IgD-negative memory B cell (primary cell): Measurements from ENCODE around the gene NDUFS7. TPM values are rescaled to one million over a fixed set of nuclear protein-coding genes. Genes with fewer than 3 reads are reported as not detected.

Source experiments
- H3K27ac Mint-ChIP-seq, 3 donors: one replicate each; pipeline ENCODE4 v1.8.0; 2020 to 2022; ENCODE audit warnings: mild to moderate bottlenecking in 3 of 3, mixed read lengths in 3 of 3, moderate library complexity in 1 of 3
- H3K27me3 Mint-ChIP-seq: one replicate; pipeline ENCODE4 v1.8.0; 2021; ENCODE audit warnings: mixed read lengths
- H3K36me3 Mint-ChIP-seq: one replicate; pipeline ENCODE4 v1.8.0; 2020; ENCODE audit warnings: mild to moderate bottlenecking, mixed read lengths
- H3K4me1 Mint-ChIP-seq, 3 donors: one replicate each; pipeline ENCODE4 v1.8.0; 2020 to 2022; ENCODE audit warnings: mixed read lengths in 3 of 3, mild to moderate bottlenecking in 1 of 3
- H3K4me3 Mint-ChIP-seq, 4 donors: one replicate each; pipeline ENCODE4 v1.8.0; 2020 to 2022; ENCODE audit warnings: mild to moderate bottlenecking in 4 of 4, mixed read lengths in 4 of 4, moderate library complexity in 3 of 4
- H3K9me3 Mint-ChIP-seq, 3 donors: one replicate each; pipeline ENCODE4 v1.8.0; 2020 to 2021; ENCODE audit warnings: mixed read lengths in 3 of 3, mild to moderate bottlenecking in 1 of 3
- polyA plus RNA-seq: library from polyadenylated mRNA; unstranded; fragments of 300-500 nt; fragmentation: Illumina TruSeq; gene quantifications from one replicate; pipeline ENCODE4 v1.2.3, GENCODE V29; 2021

Gene NDUFS7
- polyA plus RNA-seq, 1 donor from 2014 or later: 233 TPM

GRCh38 chr19:1420590-1420989 lies 36.9 kb downstream of the NDUFS7 start:
- Mint-ChIP-seq H3K27me3 (no peaks in the 10 kb centered on the region), H3K36me3 (no peaks in the 10 kb centered on the region), H3K9me3 (no peaks in the 10 kb centered on the region), H3K4me1 (peaks cover 0 to 16% (median 6%) of the 10 kb centered on the region in 3 donors), H3K4me3 (no peak overlapping the region), H3K27ac (peak overlapping the region in 2 of 3 donors; percentile 45 to 67)

DNA sequence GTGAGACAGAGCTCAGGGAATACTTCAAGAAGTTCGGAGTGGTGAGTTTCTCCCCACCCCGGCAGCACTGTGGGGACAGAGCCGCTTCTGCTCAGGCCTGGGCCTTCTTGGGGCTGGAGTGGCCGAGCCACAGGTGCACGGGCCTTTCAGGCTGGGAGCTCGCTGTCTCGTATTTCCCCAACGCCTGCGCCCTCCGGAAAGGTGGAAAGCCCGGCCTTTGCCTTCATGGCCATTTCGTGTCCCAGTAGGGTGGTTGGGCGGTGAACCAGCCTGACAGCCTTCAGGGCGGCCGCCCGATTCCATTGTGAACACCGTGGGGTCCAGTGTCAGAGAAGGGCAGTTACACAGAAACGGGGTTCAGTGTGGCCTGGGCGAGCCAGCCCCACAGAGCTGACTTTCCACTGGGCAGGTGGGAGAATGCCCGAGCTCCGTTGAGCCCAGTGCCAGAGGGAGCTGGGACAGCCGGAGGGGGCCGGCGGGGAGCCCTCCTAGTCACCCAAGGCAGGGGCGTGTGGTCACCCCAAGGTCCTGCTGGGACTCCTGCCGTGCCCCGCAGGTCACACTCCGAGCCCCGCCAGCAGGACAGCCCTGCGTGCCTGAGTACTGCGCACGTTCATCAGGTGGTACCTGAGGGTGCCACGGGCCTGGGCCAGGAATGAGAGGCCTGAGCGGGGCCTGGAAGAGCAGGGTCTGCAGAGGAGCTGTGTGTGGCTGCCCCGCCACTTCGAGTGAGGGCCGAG lies 37.7 kb downstream of the NDUFS7 start:
- Mint-ChIP-seq H3K4me1 (peaks cover 0 to 12% (median 6%) of the 10 kb centered on the region in 3 donors), H3K27ac (peak overlapping the region in 2 of 3 donors; percentile 45 to 67), H3K4me3 (no peak overlapping the region), H3K9me3 (no peaks in the 10 kb centered on the region), H3K27me3 (no peaks in the 10 kb centered on the region), H3K36me3 (no peaks in the 10 kb centered on the region)

DNA sequence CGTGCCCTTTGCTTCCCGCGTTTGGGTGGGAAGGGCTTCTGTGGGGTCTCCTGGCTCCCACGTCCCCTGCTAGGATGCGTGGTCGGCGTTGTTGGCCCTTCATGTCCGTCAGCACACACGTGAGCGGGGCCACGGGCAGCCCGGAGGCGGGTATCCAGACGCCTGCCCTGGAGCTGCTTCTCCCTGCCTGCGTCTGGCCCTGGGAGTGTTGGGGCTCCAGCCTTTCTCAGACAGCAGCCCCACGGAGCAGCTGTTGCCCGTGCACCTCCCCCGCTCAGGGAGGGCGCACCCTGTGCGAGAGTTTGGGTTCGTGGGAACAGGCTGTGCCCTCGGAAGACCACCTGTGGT lies 38.2 kb downstream of the NDUFS7 start:
- no peaks in the 10 kb centered on the region for H3K36me3 Mint-ChIP-seq
- H3K9me3 Mint-ChIP-seq: no peaks in the 10 kb centered on the region
- H3K27me3 Mint-ChIP-seq: no peaks in the 10 kb centered on the region
- no peak overlapping the region for H3K27ac Mint-ChIP-seq
- H3K4me1 Mint-ChIP-seq: peaks cover 0 to 12% (median 6%) of the 10 kb centered on the region in 3 donors
- no peak overlapping the region for H3K4me3 Mint-ChIP-seq

DNA sequence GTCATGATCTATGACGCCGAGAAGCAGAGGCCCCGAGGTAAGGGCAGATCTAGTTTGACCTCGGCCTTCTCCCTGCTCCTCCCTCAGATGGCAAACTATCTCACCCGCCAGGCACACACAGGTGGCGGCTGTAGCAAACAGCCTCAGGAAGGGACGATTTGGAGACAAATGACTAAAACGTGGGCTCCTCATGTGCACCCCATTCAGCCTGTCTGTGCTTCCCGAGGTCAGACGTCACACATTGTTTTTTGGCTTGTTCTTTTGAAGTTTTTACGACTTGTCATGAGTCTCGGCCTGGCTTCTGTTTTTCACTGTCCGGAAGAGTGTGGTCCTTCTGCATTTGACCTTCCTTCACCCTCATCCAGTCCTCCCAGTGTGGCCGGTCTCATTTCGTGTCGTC lies 38.7 kb downstream of the NDUFS7 start:
- no peaks in the 10 kb centered on the region for H3K27me3 Mint-ChIP-seq
- H3K9me3 Mint-ChIP-seq: no peaks in the 10 kb centered on the region
- no peak overlapping the region for H3K4me3 Mint-ChIP-seq
- peaks cover 0 to 11% (median 4%) of the 10 kb centered on the region in 3 donors for H3K4me1 Mint-ChIP-seq
- no peak overlapping the region for H3K27ac Mint-ChIP-seq
- no peaks in the 10 kb centered on the region for H3K36me3 Mint-ChIP-seq

DNA sequence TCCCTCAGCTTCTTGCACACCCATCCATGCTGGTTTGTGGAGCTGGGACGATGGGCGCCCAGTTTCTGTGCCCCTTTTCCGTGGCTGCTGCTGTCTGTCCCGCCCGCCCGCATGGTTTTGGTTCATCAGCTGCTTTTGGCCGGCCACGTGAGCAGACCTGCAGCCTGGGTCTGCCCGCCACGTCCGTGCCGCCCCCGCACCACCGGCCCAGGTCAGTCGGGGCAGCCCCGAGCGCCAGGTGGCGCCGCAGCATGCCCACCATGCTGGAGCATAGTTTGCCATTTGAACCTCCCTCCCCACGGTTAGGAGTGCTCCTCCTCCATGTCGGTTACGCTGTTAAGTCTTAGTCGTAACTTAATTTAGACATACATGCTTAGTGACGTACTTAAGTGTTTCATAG lies 39.2 kb downstream of the NDUFS7 start:
- Mint-ChIP-seq H3K4me3 (no peak overlapping the region), H3K27ac (peak overlapping the region in 1 of 3 donors; percentile 31), H3K36me3 (no peaks in the 10 kb centered on the region), H3K27me3 (no peaks in the 10 kb centered on the region), H3K9me3 (no peaks in the 10 kb centered on the region), H3K4me1 (peaks cover 0 to 10% (median 2%) of the 10 kb centered on the region in 3 donors)

DNA sequence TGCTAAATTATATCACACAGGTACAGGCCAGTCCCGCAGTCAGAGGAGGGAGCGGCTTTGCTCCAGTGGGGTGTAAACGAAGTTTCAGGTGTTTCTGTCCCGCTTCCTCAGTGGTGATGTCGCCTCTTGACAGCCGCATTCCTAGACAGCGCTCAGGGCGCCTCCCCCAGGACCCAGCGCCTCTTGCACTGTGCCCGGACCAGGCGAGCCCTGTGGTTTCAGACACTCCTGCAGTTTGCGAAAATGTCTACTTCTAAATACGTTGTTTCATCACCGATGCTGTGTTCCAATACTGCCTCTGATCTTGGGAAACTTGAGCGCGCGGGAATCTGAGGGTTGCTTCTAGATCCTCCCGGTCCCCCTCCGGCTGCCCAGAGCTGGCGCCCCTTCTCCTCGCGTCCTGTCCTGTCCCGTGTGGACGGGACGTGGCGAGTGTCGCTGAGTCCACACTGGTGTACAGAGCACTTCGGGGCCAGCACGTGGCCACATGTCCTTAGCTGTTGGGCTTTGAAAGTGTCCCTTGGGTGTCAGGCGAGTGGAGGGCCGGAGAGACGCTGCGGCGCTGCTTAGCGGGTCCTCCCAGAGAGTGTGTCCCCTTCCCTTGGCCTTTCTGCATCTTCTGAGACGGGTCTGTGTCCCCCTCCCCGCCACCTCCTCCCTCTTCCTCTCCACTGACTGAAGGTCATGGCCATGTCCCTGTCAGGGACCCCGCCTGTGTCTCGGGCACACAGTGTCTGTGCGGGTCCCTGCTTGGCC lies 39.9 kb downstream of the NDUFS7 start:
- H3K36me3 Mint-ChIP-seq: no peaks in the 10 kb centered on the region
- H3K27ac Mint-ChIP-seq: peak overlapping the region in 1 of 3 donors; percentile 62
- peak overlapping the region in 1 of 4 donors; percentile 26 for H3K4me3 Mint-ChIP-seq
- H3K27me3 Mint-ChIP-seq: no peaks in the 10 kb centered on the region
- H3K4me1 Mint-ChIP-seq: peaks cover 0 to 6% (median 2%) of the 10 kb centered on the region in 3 donors
- H3K9me3 Mint-ChIP-seq: no peaks in the 10 kb centered on the region

DNA sequence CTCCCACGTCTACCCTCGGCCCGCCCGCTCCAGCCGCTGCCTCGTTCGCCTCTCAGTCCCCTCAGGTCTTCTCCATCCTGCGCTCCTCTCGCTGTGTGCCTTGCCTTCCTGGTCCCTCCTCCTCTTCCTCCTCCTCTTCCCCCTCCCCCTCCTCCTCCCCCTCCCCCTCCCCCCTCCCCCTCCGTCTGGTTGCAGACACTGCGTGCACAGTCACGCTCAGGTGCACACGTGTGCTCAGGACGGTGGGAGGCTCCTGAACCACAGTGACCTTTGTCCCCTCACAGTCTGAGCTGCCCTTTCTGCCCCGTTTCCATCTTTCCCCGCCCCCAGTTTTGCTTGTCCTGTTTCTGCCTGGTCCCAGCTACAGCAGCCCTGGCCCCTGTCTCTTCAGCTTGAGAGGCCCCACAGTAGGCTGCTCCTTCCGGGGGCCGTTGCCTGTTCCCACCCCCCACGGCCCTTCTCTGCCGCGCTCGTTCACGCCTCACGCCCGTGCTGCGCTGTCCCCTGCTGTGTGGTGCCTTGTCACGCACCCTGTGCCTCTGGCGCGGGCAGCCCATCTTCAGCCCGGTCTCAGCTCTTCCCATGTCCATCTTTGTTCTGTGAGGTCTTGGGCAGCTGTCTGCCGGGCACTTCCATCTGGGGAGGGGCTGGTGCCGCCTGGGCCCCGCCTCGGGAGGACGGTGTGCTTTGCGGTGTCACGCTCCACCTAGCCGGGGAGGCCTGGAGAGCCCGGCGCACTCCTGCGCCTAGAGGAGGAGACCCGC lies 40.7 kb downstream of the NDUFS7 start:
- peak overlapping the region in 1 of 3 donors; percentile 62 for H3K27ac Mint-ChIP-seq
- H3K4me3 Mint-ChIP-seq: no peak overlapping the region

DNA sequence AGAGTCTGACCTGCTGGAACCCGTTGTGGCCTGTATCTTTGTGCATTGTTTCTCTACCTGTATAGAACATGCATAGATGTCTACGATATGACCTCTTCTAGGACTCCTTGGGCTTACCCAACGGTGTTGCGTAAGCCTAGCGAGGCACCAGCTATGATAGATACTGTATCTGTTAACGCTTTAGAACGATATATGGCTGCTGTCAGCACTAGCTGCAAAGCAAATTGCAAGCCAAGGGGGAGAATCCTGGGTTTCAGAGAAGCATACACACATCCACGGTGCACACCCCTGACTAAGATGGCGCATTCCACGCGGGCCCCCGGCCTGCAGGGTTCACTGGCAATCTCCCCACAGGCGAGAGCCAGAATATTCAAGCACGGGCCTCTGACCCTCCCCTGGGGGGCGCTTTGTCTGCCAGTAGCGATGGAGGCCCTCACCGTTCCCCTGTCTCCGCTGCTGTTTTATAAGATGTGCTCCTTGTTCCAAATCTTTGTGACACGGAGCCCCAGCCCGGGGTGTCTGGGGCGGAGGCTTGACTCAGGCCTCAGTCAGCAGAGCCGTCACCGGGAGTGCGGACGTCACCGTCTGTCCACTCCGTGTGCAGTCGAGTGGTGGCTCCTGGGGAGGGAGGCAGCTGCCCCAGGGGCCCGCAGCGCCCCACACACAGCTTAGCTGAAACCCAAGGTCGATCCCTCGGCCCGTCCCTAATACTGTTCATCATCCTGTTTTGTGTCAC lies 41.6 kb downstream of the NDUFS7 start:
- H3K36me3 Mint-ChIP-seq: no peaks in the 10 kb centered on the region
- no peaks in the 10 kb centered on the region for H3K9me3 Mint-ChIP-seq
- no peaks in the 10 kb centered on the region for H3K27me3 Mint-ChIP-seq
- peak overlapping the region in 1 of 3 donors; percentile 65 for H3K27ac Mint-ChIP-seq
- H3K4me3 Mint-ChIP-seq: peak overlapping the region in 1 of 4 donors; percentile 13
- H3K4me1 Mint-ChIP-seq: peaks cover 0 to 4% (median 2%) of the 10 kb centered on the region in 3 donors

More for the DNA sequence above, 40.7 kb downstream of the NDUFS7 start:
- H3K36me3 Mint-ChIP-seq: no peaks in the 10 kb centered on the region
- no peaks in the 10 kb centered on the region for H3K27me3 Mint-ChIP-seq
- H3K9me3 Mint-ChIP-seq: no peaks in the 10 kb centered on the region
- H3K4me1 Mint-ChIP-seq: peaks cover 0 to 6% (median 2%) of the 10 kb centered on the region in 3 donors

GRCh38 chr19:1425902-1426301 lies 42.2 kb downstream of the NDUFS7 start:
- no peak overlapping the region for H3K4me3 Mint-ChIP-seq
- H3K27ac Mint-ChIP-seq: no peak overlapping the region

GRCh38 chr19:1426736-1427135 lies 43.0 kb downstream of the NDUFS7 start:
- H3K27ac Mint-ChIP-seq: no peak overlapping the region
- peaks cover 0 to 2% (median 0%) of the 10 kb centered on the region in 3 donors for H3K4me1 Mint-ChIP-seq
- H3K27me3 Mint-ChIP-seq: no peaks in the 10 kb centered on the region
- no peaks in the 10 kb centered on the region for H3K36me3 Mint-ChIP-seq
- H3K4me3 Mint-ChIP-seq: no peak overlapping the region
- H3K9me3 Mint-ChIP-seq: no peaks in the 10 kb centered on the region

More at GRCh38 chr19:1425902-1426301, 42.2 kb downstream of the NDUFS7 start:
- no peaks in the 10 kb centered on the region for H3K27me3 Mint-ChIP-seq
- H3K4me1 Mint-ChIP-seq: peaks cover 0 to 3% (median 1%) of the 10 kb centered on the region in 3 donors
- no peaks in the 10 kb centered on the region for H3K9me3 Mint-ChIP-seq
- H3K36me3 Mint-ChIP-seq: no peaks in the 10 kb centered on the region

DNA sequence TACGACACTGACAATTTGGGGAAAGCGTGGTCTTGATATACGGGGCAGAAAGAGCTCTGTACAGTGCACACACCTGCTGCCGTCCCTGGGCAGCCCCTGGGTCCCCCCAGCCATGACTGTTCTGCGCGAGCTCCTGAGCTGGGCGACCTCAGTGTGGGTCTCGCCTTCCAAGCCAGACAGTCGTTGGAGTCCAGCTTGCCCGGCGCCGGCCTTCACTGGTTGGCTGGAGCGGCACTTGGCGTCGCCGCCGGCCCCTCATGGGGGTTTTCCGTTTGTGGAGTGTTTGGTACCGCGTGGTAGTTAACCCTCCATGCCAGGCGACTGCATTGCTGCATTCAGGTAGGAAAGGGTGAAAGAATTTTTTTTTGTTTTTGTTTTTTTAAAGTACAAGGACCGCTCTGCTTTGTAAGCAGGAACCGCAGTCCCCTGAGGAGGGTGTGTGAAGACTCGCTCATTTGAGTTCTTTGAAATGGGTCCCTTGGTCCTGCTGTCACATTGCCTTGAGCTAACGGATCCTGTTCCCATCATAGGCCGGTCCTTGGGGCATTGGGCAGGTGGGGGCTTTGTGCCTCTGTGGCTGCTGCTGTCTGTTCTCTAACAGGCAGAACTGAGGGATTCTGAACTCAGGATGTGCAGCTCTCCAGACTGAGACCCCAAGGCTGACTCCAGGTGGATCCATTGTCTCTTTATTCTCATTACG lies 43.7 kb downstream of the NDUFS7 start:
- Mint-ChIP-seq H3K4me3 (no peak overlapping the region), H3K4me1 (peaks cover 0 to 2% (median 0%) of the 10 kb centered on the region in 3 donors), H3K27ac (no peak overlapping the region), H3K36me3 (no peaks in the 10 kb centered on the region), H3K9me3 (no peaks in the 10 kb centered on the region), H3K27me3 (no peaks in the 10 kb centered on the region)

- Mint-ChIP-seq H3K27me3 (no peaks in the 10 kb centered on the region), H3K4me1 (no peaks in the 10 kb centered on the region), H3K9me3 (no peaks in the 10 kb centered on the region), H3K36me3 (no peaks in the 10 kb centered on the region), H3K4me3 (no peak overlapping the region), H3K27ac (no peak overlapping the region)
Observed at GRCh38 chr19:1428738-1429391, 45.2 kb downstream of the NDUFS7 start.

GRCh38 chr19:1429750-1430149 lies 46.0 kb downstream of the NDUFS7 start:
- H3K4me1 Mint-ChIP-seq: no peaks in the 10 kb centered on the region
- no peaks in the 10 kb centered on the region for H3K27me3 Mint-ChIP-seq
- H3K27ac Mint-ChIP-seq: no peak overlapping the region
- H3K4me3 Mint-ChIP-seq: no peak overlapping the region
- no peaks in the 10 kb centered on the region for H3K9me3 Mint-ChIP-seq
- no peaks in the 10 kb centered on the region for H3K36me3 Mint-ChIP-seq

GRCh38 chr19:1430246-1430645 lies 46.5 kb downstream of the NDUFS7 start:
- Mint-ChIP-seq H3K36me3 (no peaks in the 10 kb centered on the region), H3K27me3 (no peaks in the 10 kb centered on the region), H3K4me1 (no peaks in the 10 kb centered on the region), H3K4me3 (no peak overlapping the region), H3K9me3 (no peaks in the 10 kb centered on the region), H3K27ac (no peak overlapping the region)
